Measurements from ENCODE around the gene EPHB2. TPM values are rescaled to one million over a fixed set of nuclear protein-coding genes. Genes with fewer than 3 reads are reported as not detected.

EPHB2 gene
- polyA plus RNA-seq, 2 of the 4 experiments (the other 2 are of a cell fraction) = 13.0 to 35.3 TPM

- Histone ChIP-seq H3K4me2 (peak overlapping the region; percentile 27; the same call in 2 of the 3 replicates), H3K9me3 (no peaks in the 10 kb centered on the region), H3K4me1 (peaks cover 9% of the 10 kb centered on the region; the same call in 2 of the 3 replicates), H3K27ac (peak overlapping the region in 1 of 2 experiments; percentile 59; a peak in 3 of 6 replicates), H3K4me3 (no peak overlapping the region)
- ChIA-PET POLR2A (interaction anchor here (1.6 kb wide), 1 partner anchor 157 kb away, joined by 6 read pairs; no protein-coding TSS in a partner anchor), CTCF (interaction anchor here (0.6 to 3.0 kb wide), 26 partner anchors 8 to 1364 kb away, joined by 3 to 29 read pairs (median 4); no protein-coding TSS in a partner anchor)
- TF ChIP-seq SMC3 (IDR thresholded peaks at IDR 0.05) (peak; percentile 49; the same call in 2 of the 3 replicates), GATA3 (IDR thresholded peaks at IDR 0.05; ENCODE audit: borderline replicate concordance) (no peak), RNF2 (IDR thresholded peaks at IDR 0.05; ENCODE audit: borderline replicate concordance, low read depth) (no peak), CBX8 (IDR thresholded peaks at IDR 0.05) (no peak), CEBPB (IDR thresholded peaks at IDR 0.05) (peak; percentile 51 to 74; a peak in 3 of 4 replicates), BHLHE40 (IDR thresholded peaks at IDR 0.05; ENCODE audit: low read depth, low read length) (no peak), RAD21 (conservative IDR thresholded peaks at IDR 0.05 in 1 of 2, IDR thresholded peaks at IDR 0.05 in 1 of 2) (peak; percentile 60 to 69), FOSB (CRISPR knock-in tag; IDR thresholded peaks at IDR 0.05) (no peak), EHMT2 (IDR thresholded peaks at IDR 0.05; ENCODE audit: low read depth) (no peak)
- TF ChIP-seq, protein P1, sequence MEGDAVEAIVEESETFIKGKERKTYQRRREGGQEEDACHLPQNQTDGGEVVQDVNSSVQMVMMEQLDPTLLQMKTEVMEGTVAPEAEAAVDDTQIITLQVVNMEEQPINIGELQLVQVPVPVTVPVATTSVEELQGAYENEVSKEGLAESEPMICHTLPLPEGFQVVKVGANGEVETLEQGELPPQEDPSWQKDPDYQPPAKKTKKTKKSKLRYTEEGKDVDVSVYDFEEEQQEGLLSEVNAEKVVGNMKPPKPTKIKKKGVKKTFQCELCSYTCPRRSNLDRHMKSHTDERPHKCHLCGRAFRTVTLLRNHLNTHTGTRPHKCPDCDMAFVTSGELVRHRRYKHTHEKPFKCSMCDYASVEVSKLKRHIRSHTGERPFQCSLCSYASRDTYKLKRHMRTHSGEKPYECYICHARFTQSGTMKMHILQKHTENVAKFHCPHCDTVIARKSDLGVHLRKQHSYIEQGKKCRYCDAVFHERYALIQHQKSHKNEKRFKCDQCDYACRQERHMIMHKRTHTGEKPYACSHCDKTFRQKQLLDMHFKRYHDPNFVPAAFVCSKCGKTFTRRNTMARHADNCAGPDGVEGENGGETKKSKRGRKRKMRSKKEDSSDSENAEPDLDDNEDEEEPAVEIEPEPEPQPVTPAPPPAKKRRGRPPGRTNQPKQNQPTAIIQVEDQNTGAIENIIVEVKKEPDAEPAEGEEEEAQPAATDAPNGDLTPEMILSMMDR (IDR thresholded peaks at IDR 0.05) = peak; percentile 49
- no peak for FAIRE-seq
- ATAC-seq = peak; percentile 71 to 88; a peak in 5 of 6 replicates
- DNase-seq (ENCODE audit: low read depth in 1 of 2, low spot score in 1 of 2) = peak; percentile 30 to 46
- WGBS (ENCODE audit: missing lambda C conversion rate) = 53% methylated on average over 4 of the region's 4 CpGs
Measured at GRCh38 chr1:22861764-22862440, 151.3 kb downstream of the EPHB2 start.

DNA sequence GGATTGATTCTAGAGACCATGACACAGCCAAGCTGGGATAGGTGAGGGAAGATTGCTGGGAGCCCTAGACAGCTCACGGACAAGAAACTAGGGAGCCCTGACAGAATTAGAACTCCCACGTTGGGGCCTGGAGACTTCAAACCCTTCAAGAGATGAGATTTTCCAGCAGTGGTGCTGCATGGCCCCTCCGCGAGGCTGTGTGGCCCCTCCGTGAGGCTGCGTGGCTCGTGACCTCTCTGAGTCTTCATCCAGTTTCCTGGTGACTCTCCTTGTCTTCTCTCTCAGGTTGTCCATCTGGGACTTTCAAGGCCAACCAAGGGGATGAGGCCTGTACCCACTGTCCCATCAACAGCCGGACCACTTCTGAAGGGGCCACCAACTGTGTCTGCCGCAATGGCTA is 152.1 kb downstream of the EPHB2 start:
- no peak overlapping the region for H3K27ac ChIP-seq
- FAIRE-seq = no peak
- DNase-seq (ENCODE audit: low read depth in 1 of 2, low spot score in 1 of 2) = no peak
- ChIA-PET CTCF (interaction anchor here (0.6 to 3.0 kb wide), 18 partner anchors 7 to 1364 kb away, joined by 3 to 29 read pairs (median 4); no protein-coding TSS in a partner anchor), POLR2A (interaction anchor here (1.6 kb wide), 1 partner anchor 158 kb away, joined by 6 read pairs; no protein-coding TSS in a partner anchor)
- no peak overlapping the region for H3K4me2 ChIP-seq
- H3K4me1 ChIP-seq = peaks cover 9% of the 10 kb centered on the region; the same call in 2 of the 3 replicates
- H3K4me3 ChIP-seq = no peak overlapping the region
- ATAC-seq = no peak
- WGBS (ENCODE audit: missing lambda C conversion rate) = 88% methylated on average over 7 of the region's 9 CpGs
- H3K9me3 ChIP-seq = no peaks in the 10 kb centered on the region
- TF ChIP-seq POLR2A (IDR thresholded peaks at IDR 0.05; ENCODE audit: low read length) = no peak
- no peak for TF ChIP-seq CBX8 (IDR thresholded peaks at IDR 0.05)
- no peak for TF ChIP-seq HDAC2 (IDR thresholded peaks at IDR 0.05)
- no peak for TF ChIP-seq BCL3 (IDR thresholded peaks at IDR 0.05)
- TF ChIP-seq HOXB13 (CRISPR knock-in tag; IDR thresholded peaks at IDR 0.05; ENCODE audit: low read depth) = no peak
- no peak for TF ChIP-seq KDM1A (IDR thresholded peaks at IDR 0.05; ENCODE audit: low read depth)
- TF ChIP-seq MAZ (IDR thresholded peaks at IDR 0.05; ENCODE audit: borderline replicate concordance, low read depth, low read length) = no peak
- TF ChIP-seq JUN (IDR thresholded peaks at IDR 0.05) = no peak

- WGBS (ENCODE audit: missing lambda C conversion rate) = 83% methylated on average over 7 of the region's 7 CpGs
- CTCF ChIA-PET = interaction anchor here (1.6 to 2.2 kb wide), 4 partner anchors 25 to 193 kb away, joined by 4 to 8 read pairs (median 7); no protein-coding TSS in a partner anchor
- no peak for TF ChIP-seq HEYL (CRISPR knock-in tag; IDR thresholded peaks at IDR 0.05)
- no peak for TF ChIP-seq ZC3H11A (IDR thresholded peaks at IDR 0.05)
Measured at GRCh38 chr1:22863766-22864165, 153.1 kb downstream of the EPHB2 start.

More at GRCh38 chr1:22863766-22864165, 153.1 kb downstream of the EPHB2 start:
- Histone ChIP-seq H3K4me2 (no peak overlapping the region), H3K4me1 (peaks cover 9% of the 10 kb centered on the region; the same call in 2 of the 3 replicates), H3K4me3 (no peak overlapping the region), H3K27ac (no peak overlapping the region), H3K9me3 (peaks cover 3% of the 10 kb centered on the region; the same call in 1 of the 3 replicates)
- FAIRE-seq = no peak
- POLR2A ChIA-PET = interaction anchor here (0.6 kb wide), 1 partner anchor 860 kb away, joined by 3 read pairs; no protein-coding TSS in a partner anchor
- no peak for ATAC-seq
- DNase-seq (ENCODE audit: low read depth in 1 of 2, low spot score in 1 of 2) = no peak
